ENCODE measurements around the gene SLC4A8. TPM values are rescaled to one million over a fixed set of nuclear protein-coding genes. Genes with fewer than 3 reads are reported as not detected.

Gene SLC4A8
- total and polyA plus RNA-seq, 9 of the 15 experiments (the other 6 are each of a cell fraction or from before 2014, with no cell fraction given): 0.04 to 1.5 (median 0.12) TPM; not detected in 2

DNA sequence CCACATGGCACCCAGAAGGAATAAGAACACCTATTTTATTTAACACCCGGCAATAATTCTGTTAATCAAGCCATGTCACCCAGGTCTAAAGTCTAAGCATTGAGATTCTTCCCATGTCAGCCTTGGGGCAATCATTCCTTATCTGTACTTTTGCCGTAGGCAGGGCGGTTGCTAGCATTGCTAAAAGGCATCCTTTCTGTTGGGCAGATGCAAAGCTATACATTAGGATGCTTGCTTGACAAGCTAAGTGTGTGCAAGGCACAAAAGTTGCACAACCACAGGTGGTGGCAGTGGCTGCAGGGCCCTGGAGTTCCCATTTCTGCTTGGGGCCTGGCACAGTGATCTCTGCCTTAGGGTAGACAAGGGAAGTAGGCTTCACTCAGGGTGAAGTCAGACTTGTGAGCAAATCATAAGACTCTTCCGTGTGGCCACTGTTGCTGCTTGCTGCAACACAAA lies 20.9 kb upstream of the SLC4A8 start:
- in situ Hi-C loops (cut with MboI): loop anchor here (25.0 kb wide), 1 partner anchor 609 kb away; the partner anchor contains the start of gene TAMALIN
- POLR2A ChIA-PET: interaction anchor here (1.1 to 1.2 kb wide), 2 partner anchors 10 to 115 kb away, joined by 3 to 4 read pairs; no protein-coding TSS in a partner anchor
- Histone ChIP-seq H3K9ac (ENCODE audit: insufficient read depth in 1 of 2, low read depth in 2 of 2, low read length in 2 of 2) (no peak overlapping the region), H3K79me2 (ENCODE audit: control insufficient read depth, insufficient read depth, low read length) (no peaks in the 10 kb centered on the region), H3K27me3 (ENCODE audit: control insufficient read depth in 2 of 2, insufficient read depth in 2 of 2, low read length in 2 of 2) (peaks cover 0 to 7% of the 10 kb centered on the region in 2 experiments; a peak in 1 of 5 replicates), H3K9me1 (ENCODE audit: control insufficient read depth, insufficient read depth, low read length) (no peaks in the 10 kb centered on the region), H3K27ac (ENCODE audit: extremely low read depth, low read depth, low read length) (no peak overlapping the region), H3K36me3 (ENCODE audit: control insufficient read depth, insufficient read depth, low read length) (no peaks in the 10 kb centered on the region), H3K4me3 (no peak overlapping the region), H4K20me1 (replicated peaks; ENCODE audit: control insufficient read depth, insufficient read depth, low read length) (no peaks in the 10 kb centered on the region), H3K4me1 (replicated peaks in 1 of 2; ENCODE audit: control insufficient read depth in 2 of 2, insufficient read depth in 2 of 2, low read length in 2 of 2) (peaks cover 2 to 5% of the 10 kb centered on the region in 2 experiments; a peak in 2 of 5 replicates), H3K9me3 (replicated peaks; ENCODE audit: control insufficient read depth, insufficient read depth, low read depth, low read length) (no peaks in the 10 kb centered on the region), H3K4me2 (ENCODE audit: insufficient read depth, low read length) (no peak overlapping the region), H2AFZ (ENCODE audit: low read depth, low read length) (no peak overlapping the region)
- ATAC-seq (no peak; the same call in 2 of the 3 replicates), FAIRE-seq (no peak), DNase-seq (ENCODE audit: extremely low read depth in 1 of 4, low spot score in 3 of 4) (no peak)
- CTCF ChIA-PET (ENCODE audit: low intra/inter-chr PET ratio): no interaction called here
- TF ChIP-seq CEBPG (CRISPR knock-in tag; IDR thresholded peaks at IDR 0.05) (no peak), CEBPG (tag; conservative IDR thresholded peaks at IDR 0.05 in 1 of 2, IDR thresholded peaks at IDR 0.05 in 1 of 2) (0 out of 4 replicates have a peak, but pooled peaks of 1 of the 2 experiments have one; percentile 9), HMGN3 (IDR thresholded peaks at IDR 0.05; ENCODE audit: borderline replicate concordance, extremely low read depth, insufficient read length, low read depth, low read length) (no peak)
- BruUV-seq (replicated peaks): no TSS peak
- intact Hi-C loops (cut with micrococcal nuclease): no loop called here
- 22% methylated on average over 4 of the region's 4 CpGs for WGBS (ENCODE audit: insufficient coverage, low coverage, missing lambda C conversion rate)

DNA sequence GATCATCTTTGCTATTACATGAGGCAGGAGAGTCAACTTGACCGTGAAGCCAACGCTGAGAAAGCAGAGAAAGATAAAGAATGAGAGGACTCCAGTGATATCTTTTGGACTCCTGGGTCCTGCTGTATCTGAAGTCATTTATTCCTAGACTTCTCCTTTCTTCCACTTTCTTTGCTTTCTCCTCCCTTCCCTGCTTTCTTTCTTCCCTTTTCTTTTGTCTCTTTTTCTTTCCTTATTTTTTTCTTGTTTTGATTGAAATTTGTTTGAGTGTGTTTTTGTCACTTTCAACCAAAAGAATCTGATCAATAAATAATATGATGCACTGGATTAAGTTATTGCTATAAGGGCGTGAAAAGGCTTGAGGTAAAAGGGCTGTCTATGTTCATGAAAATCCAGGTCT lies 20.0 kb upstream of the SLC4A8 start:
- FAIRE-seq (no peak), DNase-seq (ENCODE audit: extremely low read depth in 1 of 4, low spot score in 3 of 4) (no peak), ATAC-seq (no peak)
- Histone ChIP-seq H3K9me1 (ENCODE audit: control insufficient read depth, insufficient read depth, low read length) (no peaks in the 10 kb centered on the region), H3K27ac (ENCODE audit: extremely low read depth, low read depth, low read length) (no peak overlapping the region), H3K4me3 (no peak overlapping the region), H3K9me3 (replicated peaks; ENCODE audit: control insufficient read depth, insufficient read depth, low read depth, low read length) (no peaks in the 10 kb centered on the region), H3K27me3 (ENCODE audit: control insufficient read depth in 2 of 2, insufficient read depth in 2 of 2, low read length in 2 of 2) (peaks cover under 1 to 7% of the 10 kb centered on the region in 2 experiments; a peak in 3 of 5 replicates), H3K4me2 (ENCODE audit: insufficient read depth, low read length) (no peak overlapping the region), H4K20me1 (replicated peaks; ENCODE audit: control insufficient read depth, insufficient read depth, low read length) (no peaks in the 10 kb centered on the region), H3K4me1 (replicated peaks in 1 of 2; ENCODE audit: control insufficient read depth in 2 of 2, insufficient read depth in 2 of 2, low read length in 2 of 2) (peaks cover 2 to 5% of the 10 kb centered on the region in 2 experiments; a peak in 2 of 5 replicates), H2AFZ (ENCODE audit: low read depth, low read length) (no peak overlapping the region), H3K9ac (ENCODE audit: insufficient read depth in 1 of 2, low read depth in 2 of 2, low read length in 2 of 2) (no peak overlapping the region), H3K79me2 (ENCODE audit: control insufficient read depth, insufficient read depth, low read length) (no peaks in the 10 kb centered on the region), H3K36me3 (ENCODE audit: control insufficient read depth, insufficient read depth, low read length) (no peaks in the 10 kb centered on the region)
- TF ChIP-seq HDAC1 (IDR thresholded peaks at IDR 0.05): no peak
- no peak for TF ChIP-seq YBX1 (IDR thresholded peaks at IDR 0.05)
- no peak for TF ChIP-seq RNF2 (IDR thresholded peaks at IDR 0.05)
- no peak for TF ChIP-seq MAFG (tag; conservative IDR thresholded peaks at IDR 0.05)
- TF ChIP-seq ZNF639 (CRISPR knock-in tag; conservative IDR thresholded peaks at IDR 0.05 in 1 of 2, IDR thresholded peaks at IDR 0.05 in 1 of 2): no peak
- TF ChIP-seq ZNF785 (CRISPR knock-in tag; IDR thresholded peaks at IDR 0.05): no peak
- POLR2A ChIA-PET: interaction anchor here (0.7 to 1.2 kb wide), 2 partner anchors 97 to 114 kb away, joined by 3 read pairs; no protein-coding TSS in a partner anchor
- intact Hi-C loops (cut with micrococcal nuclease) (no loop called here), in situ Hi-C loops (cut with MboI) (loop anchor here (25.0 kb wide), 1 partner anchor 608 kb away; the partner anchor contains the start of gene TAMALIN)
- CTCF ChIA-PET (ENCODE audit: low intra/inter-chr PET ratio): no interaction called here
- no TSS peak for BruUV-seq (replicated peaks)
- WGBS (ENCODE audit: insufficient coverage, low coverage, missing lambda C conversion rate): 10% methylated on average over 3 of the region's 3 CpGs

All from K562 (cell line).